Kidney (tissue), 14 donors: Measurements from ENCODE around the gene ASB8. TPM values are rescaled to one million over a fixed set of nuclear protein-coding genes. Genes with fewer than 3 reads are reported as not detected.

Experiments
- DNase-seq, 5 donors: peaks; one replicate each; pipeline ENCODE4 v3.0.0-alpha.2; 2013 to 2020
- FAIRE-seq: peaks from 2 replicates; lab custom pipeline; 2012; peaks lifted over from hg19 to GRCh38; lab: Jason Lieb, UNC
- H3K27ac ChIP-seq, 2 donors: one replicate each; pipeline ENCODE4 v1.7.0; 2013; ENCODE audit warnings: low read depth in 2 of 2, low read length in 2 of 2, inconsistent platforms in 1 of 2
- H3K27me3 ChIP-seq: one replicate; pipeline ENCODE4 v1.7.1; 2013; ENCODE audit warnings: low read length, inconsistent platforms; ENCODE audit not compliant: control insufficient read depth, insufficient read depth
- H3K36me3 ChIP-seq, 3 donors: one replicate each; pipeline versions ENCODE4 v1.7.0 to v1.7.1; 2013; ENCODE audit warnings: low read length in 3 of 3, control low read depth in 1 of 3, inconsistent platforms in 1 of 3; ENCODE audit not compliant: insufficient read depth in 3 of 3, control insufficient read depth in 2 of 3
- H3K4me1 ChIP-seq, 3 donors: one replicate each; pipeline versions ENCODE4 v1.7.0 to v1.7.1; 2013; ENCODE audit warnings: low read length in 3 of 3, inconsistent platforms in 1 of 3, low read depth in 1 of 3; ENCODE audit not compliant: control insufficient read depth in 2 of 3, insufficient read depth in 2 of 3
- H3K4me3 ChIP-seq, 3 donors: one replicate each; pipeline versions ENCODE4 v1.7.0 to v1.8.1; 2013; ENCODE audit warnings: low read length in 3 of 3, control low read depth in 1 of 3, inconsistent platforms in 1 of 3
- H3K9ac ChIP-seq, 3 donors: one replicate each; pipeline versions ENCODE4 v1.7.0 to v1.7.1; 2013; ENCODE audit warnings: low read length in 3 of 3, control low read depth in 1 of 3, inconsistent platforms in 1 of 3
- H3K9me3 ChIP-seq, 3 donors: one replicate each; pipeline versions ENCODE4 v1.7.0 to v1.7.1; 2013; ENCODE audit warnings: low read length in 3 of 3, control low read depth in 1 of 3, inconsistent platforms in 1 of 3; ENCODE audit not compliant: control insufficient read depth in 2 of 3, insufficient read depth in 1 of 3
- intact Hi-C: fragments of 100-400 bp; cut with DNase I; formaldehyde crosslinking; loops from one replicate; pipeline ENCODE4 v1.11.1; 2022
- microRNA-seq: library from miRNA; unstranded; fragments of <30 nt; microRNA quantifications from one replicate; pipeline ENCODE4 v1.2.0, GENCODE V29; 2020
- polyA plus RNA-seq: library from polyadenylated mRNA; stranded (reverse); fragments of 350-450 nt; fragmentation: Illumina TruSeq; extraction: RNeasy Lipid Tissue Mini Kit (QIAGEN cat#74804); gene quantifications from one replicate; pipeline ENCODE4 v1.2.3, GENCODE V29; 2014; ENCODE audit warnings: low read depth, low replicate concordance; ENCODE audit not compliant: insufficient read depth
- total RNA-seq: library from RNA; stranded (reverse); fragmentation: NEBNext Ultra II Directional; extraction: Animal tissue kit (Norgen Biotek cat#: 25700); gene quantifications from one replicate; pipeline ENCODE4 v1.2.1, GENCODE V29; 2021
- TF ChIP-seq, protein P1 (sequence below): IDR thresholded peaks from 3 replicates; pipeline ENCODE4 v1.5.1; 2012; ENCODE audit warnings: mild to moderate bottlenecking, moderate library complexity, borderline replicate concordance; ENCODE audit not compliant: insufficient read depth; ENCODE audit errors: extremely low read depth
- donor health status: control.
- donor health status: control.
- donor health status: control.
- donor health status: control.
- donor health status: control.
- donor health status: DM: yes; HTN: yes; CAD: no.
- donor health status: Normal renal cell carcinoma (clear cell type).

ASB8 gene
- total and polyA plus RNA-seq, 2 donors from 2014 or later: 27.3 to 40.5 TPM

DNA sequence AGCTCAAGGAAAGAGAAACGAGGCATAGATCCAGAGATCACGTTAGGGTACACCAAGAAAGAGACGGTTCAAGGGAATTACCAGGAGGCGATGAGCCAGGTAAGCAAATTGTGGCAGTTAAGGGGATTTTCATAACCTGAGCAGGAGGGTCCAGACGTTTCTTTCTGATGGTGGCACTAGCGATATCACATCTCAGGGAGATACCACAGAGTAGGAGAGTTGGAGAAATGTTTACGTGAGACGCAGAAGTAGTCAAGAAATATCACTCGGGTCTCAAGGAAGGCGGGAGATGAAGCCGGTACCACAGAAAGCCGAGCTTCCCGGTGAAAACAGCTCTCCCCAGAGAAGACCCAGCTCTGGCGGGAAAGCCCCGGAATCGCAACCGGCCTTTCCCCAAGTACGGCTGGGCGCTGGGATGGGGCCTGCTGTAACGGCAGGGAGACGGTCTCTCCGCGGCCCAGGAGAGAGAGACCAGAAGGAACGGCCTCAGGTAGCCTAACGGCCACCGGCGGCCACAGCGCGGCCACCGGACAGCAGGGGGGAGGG lies 51.9 kb downstream of the ASB8 start:
- DNase-seq (no peak), FAIRE-seq (no peak)
- intact Hi-C loops: no loop called here
- Histone ChIP-seq H3K9me3 (no peaks in the 10 kb centered on the region), H3K4me1 (peaks cover 7 to 13% (median 12%) of the 10 kb centered on the region in 3 donors), H3K27ac (peak overlapping the region; percentile 97), H3K4me3 (peak overlapping the region; percentile 82 to 98 (median 98)), H3K27me3 (no peaks in the 10 kb centered on the region), H3K36me3 (no peaks in the 10 kb centered on the region), H3K9ac (peak overlapping the region; percentile 64 to 98 (median 85))
- TF ChIP-seq, protein P1, sequence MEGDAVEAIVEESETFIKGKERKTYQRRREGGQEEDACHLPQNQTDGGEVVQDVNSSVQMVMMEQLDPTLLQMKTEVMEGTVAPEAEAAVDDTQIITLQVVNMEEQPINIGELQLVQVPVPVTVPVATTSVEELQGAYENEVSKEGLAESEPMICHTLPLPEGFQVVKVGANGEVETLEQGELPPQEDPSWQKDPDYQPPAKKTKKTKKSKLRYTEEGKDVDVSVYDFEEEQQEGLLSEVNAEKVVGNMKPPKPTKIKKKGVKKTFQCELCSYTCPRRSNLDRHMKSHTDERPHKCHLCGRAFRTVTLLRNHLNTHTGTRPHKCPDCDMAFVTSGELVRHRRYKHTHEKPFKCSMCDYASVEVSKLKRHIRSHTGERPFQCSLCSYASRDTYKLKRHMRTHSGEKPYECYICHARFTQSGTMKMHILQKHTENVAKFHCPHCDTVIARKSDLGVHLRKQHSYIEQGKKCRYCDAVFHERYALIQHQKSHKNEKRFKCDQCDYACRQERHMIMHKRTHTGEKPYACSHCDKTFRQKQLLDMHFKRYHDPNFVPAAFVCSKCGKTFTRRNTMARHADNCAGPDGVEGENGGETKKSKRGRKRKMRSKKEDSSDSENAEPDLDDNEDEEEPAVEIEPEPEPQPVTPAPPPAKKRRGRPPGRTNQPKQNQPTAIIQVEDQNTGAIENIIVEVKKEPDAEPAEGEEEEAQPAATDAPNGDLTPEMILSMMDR: no peak

DNA sequence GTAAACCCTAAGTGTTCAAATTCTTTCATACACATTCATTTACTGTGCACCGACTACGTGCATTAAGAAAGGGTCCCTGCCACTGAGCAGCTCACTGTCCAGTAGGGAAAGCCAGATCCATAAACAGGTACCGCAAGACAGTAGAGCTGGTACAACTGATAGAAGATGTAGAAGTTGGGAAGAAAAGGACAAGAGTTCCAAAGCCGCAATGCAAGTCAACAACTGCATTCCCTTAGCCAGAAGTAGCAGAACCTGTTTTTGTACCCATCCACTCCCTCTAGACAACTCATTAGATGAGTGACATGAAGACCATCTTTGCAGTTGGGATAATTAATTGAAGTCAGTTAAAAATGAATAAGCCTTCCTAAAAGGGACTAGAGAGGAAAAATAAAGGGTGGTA lies 52.8 kb downstream of the ASB8 start:
- H3K4me3 ChIP-seq: peak overlapping the region; percentile 82 to 98 (median 98)
- H3K36me3 ChIP-seq: no peaks in the 10 kb centered on the region
- peak in 1 of 5 donors; percentile 17 for DNase-seq
- no peaks in the 10 kb centered on the region for H3K27me3 ChIP-seq
- H3K9me3 ChIP-seq: no peaks in the 10 kb centered on the region
- peak overlapping the region in 2 of 3 donors; percentile 14 to 85 for H3K9ac ChIP-seq
- no peak for FAIRE-seq
- TF ChIP-seq, protein P1: no peak
- H3K4me1 ChIP-seq: peaks cover 7 to 13% (median 12%) of the 10 kb centered on the region in 3 donors
- intact Hi-C loops: no loop called here
- H3K27ac ChIP-seq: no peak overlapping the region

Small RNA genes lying within 50 kb of the gene (microRNA-seq; reads per million reads assigned to microRNA genes)
- gene MIR6505: not detected

Other genes starting within 250 kb of the ASB8 start
- gene TMEM106C, start 193.9 kb downstream of the ASB8 start, total RNA-seq: 51.7 TPM
- gene TMEM106C, start 193.9 kb downstream of the ASB8 start, polyA plus RNA-seq: 126 TPM
- not detected for gene COL2A1, start 153.0 kb downstream of the ASB8 start, total RNA-seq
- gene COL2A1, start 153.0 kb downstream of the ASB8 start, polyA plus RNA-seq: not detected
- 19.4 TPM for gene SENP1, start 51.4 kb downstream of the ASB8 start, total RNA-seq
- 3.5 TPM for gene SENP1, start 51.4 kb downstream of the ASB8 start, polyA plus RNA-seq
- gene PFKM, start 38.2 kb downstream of the ASB8 start, total RNA-seq: 67.7 TPM
- gene PFKM, start 38.2 kb downstream of the ASB8 start, polyA plus RNA-seq: 69.6 TPM
- gene CCDC184, start 26.1 kb upstream of the ASB8 start, total RNA-seq: 2.0 TPM
- gene CCDC184, start 26.1 kb upstream of the ASB8 start, polyA plus RNA-seq: 1.7 TPM
- gene OR10AD1, start 45.8 kb upstream of the ASB8 start, total RNA-seq: not detected
- not detected for gene OR10AD1, start 45.8 kb upstream of the ASB8 start, polyA plus RNA-seq
- 23.8 TPM for gene ZNF641, start 193.4 kb upstream of the ASB8 start, total RNA-seq
- 7.7 TPM for gene ZNF641, start 193.4 kb upstream of the ASB8 start, polyA plus RNA-seq